GM19099 (cell line): Measurements from ENCODE around the gene JUND.

ENCODE experiments used
- POLR2A ChIP-seq: IDR thresholded peaks from 3 replicates; pipeline ENCODE4 v1.6.1; 2011; ENCODE audit warnings: low read depth; ENCODE audit not compliant: insufficient read length; ENCODE audit errors: extremely low read depth

JUND gene

GRCh38 chr19:18252370-18252717 is 29.1 kb downstream of the JUND start:
- TF ChIP-seq POLR2A = no peak

GRCh38 chr19:18251587-18252369 is 29.6 kb downstream of the JUND start:
- TF ChIP-seq POLR2A = no peak

- TF ChIP-seq POLR2A = no peak
Measured at GRCh38 chr19:18249834-18250233, 31.6 kb downstream of the JUND start.

- TF ChIP-seq POLR2A = no peak
Measured at GRCh38 chr19:18245297-18245696, 36.1 kb downstream of the JUND start.

GRCh38 chr19:18239303-18239702 is 42.1 kb downstream of the JUND start:
- no peak for TF ChIP-seq POLR2A

- no peak for TF ChIP-seq POLR2A
Measured at GRCh38 chr19:18234194-18234593, 47.2 kb downstream of the JUND start.

- TF ChIP-seq POLR2A = no peak
Measured at GRCh38 chr19:18233224-18233825, 48.1 kb downstream of the JUND start.

GRCh38 chr19:18232540-18233223 is 48.7 kb downstream of the JUND start:
- TF ChIP-seq POLR2A = no peak

GRCh38 chr19:18231775-18232174 is 49.6 kb downstream of the JUND start:
- no peak for TF ChIP-seq POLR2A

- no peak for TF ChIP-seq POLR2A
Measured at GRCh38 chr19:18230941-18231734, 50.3 kb downstream of the JUND start.

GRCh38 chr19:18229915-18230314 is 51.5 kb downstream of the JUND start:
- no peak for TF ChIP-seq POLR2A
